Measurements from ENCODE around the gene CXCR6.

DNA sequence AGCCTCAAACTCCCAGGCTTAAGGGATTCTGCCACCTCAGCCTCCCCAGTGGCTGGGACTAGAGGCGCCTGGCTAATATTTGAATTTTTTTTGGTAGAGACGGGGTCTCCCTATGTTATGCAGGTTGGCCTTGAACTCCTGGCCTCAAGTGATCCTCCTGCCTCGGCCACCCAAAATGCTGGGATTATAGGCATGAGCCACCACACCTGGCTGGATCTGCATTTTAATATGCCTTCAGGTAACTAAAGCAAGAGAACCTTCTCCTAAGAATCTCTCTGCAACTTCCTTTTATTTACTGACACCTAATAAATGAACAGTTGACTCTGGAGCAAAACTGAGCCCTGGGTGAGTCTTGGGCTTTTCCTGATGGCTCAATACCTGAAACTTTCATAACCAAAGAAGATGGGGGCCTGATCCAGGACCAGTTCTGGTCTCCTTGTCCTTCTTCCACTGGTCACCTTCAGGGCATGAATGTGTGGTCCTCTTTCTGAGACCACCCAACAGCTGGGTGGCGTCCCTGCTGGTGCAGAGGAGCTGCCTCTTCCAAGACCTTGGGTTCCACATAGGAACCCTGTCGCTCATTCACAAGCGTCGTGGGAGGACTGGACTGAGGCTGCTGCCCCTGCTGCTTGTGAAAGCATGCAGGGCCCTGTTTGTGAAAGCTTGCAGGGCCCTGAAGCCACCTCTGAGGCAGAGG lies 28.8 kb upstream of the CXCR6 start:
- TF ChIP-seq, protein P1, sequence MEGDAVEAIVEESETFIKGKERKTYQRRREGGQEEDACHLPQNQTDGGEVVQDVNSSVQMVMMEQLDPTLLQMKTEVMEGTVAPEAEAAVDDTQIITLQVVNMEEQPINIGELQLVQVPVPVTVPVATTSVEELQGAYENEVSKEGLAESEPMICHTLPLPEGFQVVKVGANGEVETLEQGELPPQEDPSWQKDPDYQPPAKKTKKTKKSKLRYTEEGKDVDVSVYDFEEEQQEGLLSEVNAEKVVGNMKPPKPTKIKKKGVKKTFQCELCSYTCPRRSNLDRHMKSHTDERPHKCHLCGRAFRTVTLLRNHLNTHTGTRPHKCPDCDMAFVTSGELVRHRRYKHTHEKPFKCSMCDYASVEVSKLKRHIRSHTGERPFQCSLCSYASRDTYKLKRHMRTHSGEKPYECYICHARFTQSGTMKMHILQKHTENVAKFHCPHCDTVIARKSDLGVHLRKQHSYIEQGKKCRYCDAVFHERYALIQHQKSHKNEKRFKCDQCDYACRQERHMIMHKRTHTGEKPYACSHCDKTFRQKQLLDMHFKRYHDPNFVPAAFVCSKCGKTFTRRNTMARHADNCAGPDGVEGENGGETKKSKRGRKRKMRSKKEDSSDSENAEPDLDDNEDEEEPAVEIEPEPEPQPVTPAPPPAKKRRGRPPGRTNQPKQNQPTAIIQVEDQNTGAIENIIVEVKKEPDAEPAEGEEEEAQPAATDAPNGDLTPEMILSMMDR (IDR thresholded peaks at IDR 0.05): no peak
- no peak for TF ChIP-seq POLR2A (IDR thresholded peaks at IDR 0.05)

Data from Peyer's patch (tissue), 4 donors.